CD4-positive, alpha-beta T cell (primary cell): Measurements from ENCODE around the gene MYO5C. TPM values are rescaled to one million over a fixed set of nuclear protein-coding genes. Genes with fewer than 3 reads are reported as not detected.
A peak's percentile ranks its signal among the peaks of the same experiment; 100 is the strongest.

ENCODE experiments used
- ATAC-seq: fragments of 200-7000 bp; cut with Tn5 transposase; one replicate; pipeline ENCODE4 v1.10.0; 2022; ENCODE audit warnings: mild to moderate bottlenecking; ENCODE audit not compliant: poor library complexity
- CTCF ChIA-PET: fragments of 350-600 bp; sonication (Branson Sonifier 250); formaldehyde crosslinking; loops from one replicate; lab custom pipeline; 2021; ENCODE audit warnings: antibody characterized with exemption, inconsistent platforms; lab: Charles Lee
- POLR2A ChIA-PET: fragments of 350-600 bp; sonication (Branson Sonifier 250); formaldehyde crosslinking; loops from one replicate; lab custom pipeline; 2021; ENCODE audit warnings: antibody characterized with exemption, inconsistent platforms; lab: Charles Lee
- DNase-seq, 14 experiments: peaks; one replicate each; pipeline ENCODE4 v3.0.0-alpha.2; 2013 to 2020; ENCODE audit warnings: mixed read lengths in 2 of 14
- H3K27ac ChIP-seq, 2 donors: one replicate each; pipeline versions ENCODE4 v1.5.1 to v1.7.0; 2013; ENCODE audit warnings: low read length in 2 of 2, low read depth in 1 of 2, mild to moderate bottlenecking in 1 of 2
- H3K27me3 ChIP-seq, 2 experiments: 1 replicate in 1 of 2; 2 replicates in 1 of 2; pipeline versions ENCODE4 v1.6.1 to v1.7.0; 2013; ENCODE audit warnings: low read length in 2 of 2, control low read depth in 1 of 2, mild to moderate bottlenecking in 1 of 2, moderate library complexity in 1 of 2; ENCODE audit not compliant: insufficient read depth in 2 of 2, control insufficient read depth in 1 of 2
- H3K36me3 ChIP-seq: one replicate; pipeline ENCODE4 v1.6.1; 2013; ENCODE audit warnings: low read length, control low read depth; ENCODE audit not compliant: insufficient read depth
- H3K4me1 ChIP-seq: one replicate; pipeline ENCODE4 v1.6.1; 2013; ENCODE audit warnings: low read length, control low read depth; ENCODE audit not compliant: insufficient read depth
- H3K4me3 ChIP-seq: one replicate; pipeline ENCODE4 v1.5.1; 2013; ENCODE audit warnings: mild to moderate bottlenecking, low read length, moderate library complexity
- H3K9me3 ChIP-seq, 2 experiments: 1 replicate in 1 of 2; 2 replicates in 1 of 2; pipeline versions ENCODE4 v1.6.1 to v1.7.0; 2013; ENCODE audit warnings: low read length in 2 of 2, mild to moderate bottlenecking in 2 of 2, control low read depth in 1 of 2, moderate library complexity in 1 of 2; ENCODE audit not compliant: control insufficient read depth in 1 of 2, insufficient read depth in 1 of 2
- H3K27ac Mint-ChIP-seq: one replicate; pipeline ENCODE4 v1.8.0; 2020; ENCODE audit warnings: mixed read lengths
- H3K27me3 Mint-ChIP-seq: one replicate; pipeline ENCODE4 v1.8.0; 2021; ENCODE audit warnings: mixed read lengths
- H3K36me3 Mint-ChIP-seq: one replicate; pipeline ENCODE4 v1.8.0; 2021; ENCODE audit warnings: low read depth, mixed read lengths
- H3K4me1 Mint-ChIP-seq: one replicate; pipeline ENCODE4 v1.8.0; 2021; ENCODE audit warnings: low read depth, mixed read lengths
- H3K4me3 Mint-ChIP-seq: one replicate; pipeline ENCODE4 v1.8.0; 2020; ENCODE audit warnings: mild to moderate bottlenecking, mixed read lengths
- H3K9me3 Mint-ChIP-seq: one replicate; pipeline ENCODE4 v1.8.0; 2020; ENCODE audit warnings: mixed read lengths
- intact Hi-C, 2 experiments: fragments of 100-400 bp; cut with DNase I in 1 of 2; cut with micrococcal nuclease in 1 of 2; formaldehyde crosslinking; loops; one replicate each; pipeline versions ENCODE4 v1.15.1 to v1.9.0; 2023 to 2025; cut with DNase I, micrococcal nuclease
- total RNA-seq, 174 experiments: library from RNA in 2 of 174; stranded (reverse) in 2 of 174; gene quantifications; one replicate each; pipeline ENCODE4 v1.2.3 and lab custom pipeline; 2021 to 2026
- TF ChIP-seq, protein P1 (sequence below): fragments of 200-600 bp; IDR thresholded peaks from one replicate; pipeline ENCODE4 v1.8.0; 2022; ENCODE audit warnings: antibody characterized with exemption, mild to moderate bottlenecking

MYO5C gene
- total RNA-seq, 2 experiments from 2014 or later = 0.53 to 0.93 TPM

DNA sequence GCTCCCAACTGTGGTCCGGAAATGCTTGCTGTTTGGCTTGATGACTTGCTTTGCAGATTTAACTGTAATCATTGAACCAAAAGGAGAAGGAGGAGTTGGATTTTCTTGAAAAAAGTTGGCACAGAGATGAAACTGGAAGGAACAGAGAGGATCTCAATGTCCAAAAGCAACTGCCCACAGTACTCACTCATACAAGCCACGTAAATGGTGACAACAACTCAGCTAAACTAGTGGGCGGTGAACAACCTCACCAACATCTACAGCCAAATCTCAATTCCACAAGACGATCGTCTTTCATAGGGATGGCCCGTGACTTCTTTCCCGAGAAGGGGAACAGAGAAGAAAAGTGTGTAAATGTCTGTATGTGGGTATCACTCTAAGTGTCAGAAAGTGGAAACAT, 48.1 kb downstream of the MYO5C start:
- ChIA-PET POLR2A (no interaction called here), CTCF (interaction anchor here (1.3 kb wide), 1 partner anchor 20 kb away, joined by 4 read pairs; no protein-coding TSS in a partner anchor)
- Mint-ChIP-seq H3K27ac (no peak overlapping the region), H3K9me3 (no peaks in the 10 kb centered on the region), H3K27me3 (no peaks in the 10 kb centered on the region), H3K4me1 (no peaks in the 10 kb centered on the region), H3K36me3 (no peaks in the 10 kb centered on the region), H3K4me3 (no peak overlapping the region)
- ATAC-seq (no peak), DNase-seq (no peak)
- H3K4me1 ChIP-seq = no peaks in the 10 kb centered on the region
- no peaks in the 10 kb centered on the region for H3K27me3 ChIP-seq
- intact Hi-C loops = no loop called here
- H3K27ac ChIP-seq = no peak overlapping the region
- H3K9me3 ChIP-seq = no peaks in the 10 kb centered on the region
- TF ChIP-seq, protein P1, sequence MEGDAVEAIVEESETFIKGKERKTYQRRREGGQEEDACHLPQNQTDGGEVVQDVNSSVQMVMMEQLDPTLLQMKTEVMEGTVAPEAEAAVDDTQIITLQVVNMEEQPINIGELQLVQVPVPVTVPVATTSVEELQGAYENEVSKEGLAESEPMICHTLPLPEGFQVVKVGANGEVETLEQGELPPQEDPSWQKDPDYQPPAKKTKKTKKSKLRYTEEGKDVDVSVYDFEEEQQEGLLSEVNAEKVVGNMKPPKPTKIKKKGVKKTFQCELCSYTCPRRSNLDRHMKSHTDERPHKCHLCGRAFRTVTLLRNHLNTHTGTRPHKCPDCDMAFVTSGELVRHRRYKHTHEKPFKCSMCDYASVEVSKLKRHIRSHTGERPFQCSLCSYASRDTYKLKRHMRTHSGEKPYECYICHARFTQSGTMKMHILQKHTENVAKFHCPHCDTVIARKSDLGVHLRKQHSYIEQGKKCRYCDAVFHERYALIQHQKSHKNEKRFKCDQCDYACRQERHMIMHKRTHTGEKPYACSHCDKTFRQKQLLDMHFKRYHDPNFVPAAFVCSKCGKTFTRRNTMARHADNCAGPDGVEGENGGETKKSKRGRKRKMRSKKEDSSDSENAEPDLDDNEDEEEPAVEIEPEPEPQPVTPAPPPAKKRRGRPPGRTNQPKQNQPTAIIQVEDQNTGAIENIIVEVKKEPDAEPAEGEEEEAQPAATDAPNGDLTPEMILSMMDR = no peak
- no peaks in the 10 kb centered on the region for H3K36me3 ChIP-seq
- no peak overlapping the region for H3K4me3 ChIP-seq

GRCh38 chr15:52246686-52247431, 48.7 kb downstream of the MYO5C start:
- H3K36me3 Mint-ChIP-seq = no peaks in the 10 kb centered on the region
- no peaks in the 10 kb centered on the region for H3K27me3 Mint-ChIP-seq
- TF ChIP-seq, protein P1 = no peak
- no peak for ATAC-seq
- no peaks in the 10 kb centered on the region for H3K9me3 Mint-ChIP-seq
- DNase-seq = peak in 2 of 14 experiments; percentile 45 to 55
- no peak overlapping the region for H3K4me3 ChIP-seq
- no peak overlapping the region for H3K27ac Mint-ChIP-seq
- no peaks in the 10 kb centered on the region for H3K27me3 ChIP-seq
- ChIA-PET POLR2A (no interaction called here), CTCF (interaction anchor here (1.3 kb wide), 1 partner anchor 19 kb away, joined by 4 read pairs; no protein-coding TSS in a partner anchor)
- H3K4me1 ChIP-seq = peaks cover 2% of the 10 kb centered on the region
- H3K4me1 Mint-ChIP-seq = peaks cover 3% of the 10 kb centered on the region
- no peaks in the 10 kb centered on the region for H3K9me3 ChIP-seq
- H3K4me3 Mint-ChIP-seq = no peak overlapping the region
- no peaks in the 10 kb centered on the region for H3K36me3 ChIP-seq
- intact Hi-C loops = no loop called here
- H3K27ac ChIP-seq = no peak overlapping the region

DNA sequence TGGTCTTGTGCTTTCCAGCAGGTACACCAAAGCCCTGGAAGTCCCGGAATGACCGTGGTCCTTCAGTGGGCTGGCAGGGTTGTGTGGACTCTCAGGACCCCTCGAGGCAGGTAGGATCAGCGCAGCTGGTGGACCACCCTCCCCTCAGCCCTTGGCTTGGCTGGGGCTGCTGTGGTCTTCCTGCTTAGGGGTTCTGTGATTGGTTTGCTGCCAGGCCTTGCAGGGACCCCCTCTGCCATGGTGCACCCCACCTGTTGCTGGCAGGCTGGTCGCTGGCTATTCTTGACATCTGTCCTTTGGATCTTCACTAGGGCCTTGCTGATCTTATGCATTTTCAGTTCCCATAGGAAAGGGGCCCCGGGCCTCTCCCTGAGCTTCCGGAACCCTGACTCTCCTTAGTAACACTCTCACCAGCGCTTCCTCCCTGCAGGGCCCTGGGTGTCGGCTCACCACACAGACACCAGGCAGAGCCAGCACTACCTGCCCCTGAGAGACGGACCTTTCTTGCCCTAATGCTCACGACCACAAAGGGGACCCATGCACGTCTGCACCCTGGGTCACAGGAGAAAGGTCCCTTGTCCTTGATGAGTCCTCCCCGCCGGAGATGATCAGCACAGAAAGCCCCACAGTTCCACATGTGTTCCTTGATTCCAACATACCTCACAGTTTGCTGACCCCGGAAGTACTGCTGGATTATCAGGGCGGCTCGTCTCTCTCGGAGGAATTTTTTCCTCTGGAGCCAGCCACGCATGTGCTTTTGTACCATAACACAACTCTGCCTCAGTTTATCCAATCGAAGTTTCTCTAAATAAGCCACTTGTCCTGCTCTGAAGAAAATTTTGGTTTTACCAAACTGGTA, 51.7 kb downstream of the MYO5C start:
- TF ChIP-seq, protein P1 = no peak
- no peak for DNase-seq
- Histone ChIP-seq H3K4me1 (peaks cover 8% of the 10 kb centered on the region), H3K36me3 (no peaks in the 10 kb centered on the region), H3K27ac (no peak overlapping the region), H3K27me3 (no peaks in the 10 kb centered on the region), H3K4me3 (no peak overlapping the region), H3K9me3 (no peaks in the 10 kb centered on the region)
- H3K27ac Mint-ChIP-seq = no peak overlapping the region
- intact Hi-C loops = no loop called here
- POLR2A ChIA-PET = no interaction called here
- H3K4me3 Mint-ChIP-seq = no peak overlapping the region
- no peak for ATAC-seq
- CTCF ChIA-PET = no interaction called here
- H3K27me3 Mint-ChIP-seq = no peaks in the 10 kb centered on the region
- no peaks in the 10 kb centered on the region for H3K9me3 Mint-ChIP-seq
- H3K4me1 Mint-ChIP-seq = peaks cover 9% of the 10 kb centered on the region
- H3K36me3 Mint-ChIP-seq = no peaks in the 10 kb centered on the region
